NCI-H146 treated with DMSO at 0.1 percent for 48 hours (cell line): Measurements from ENCODE around the gene FGFR2.

Experiments used
- DNase-seq: peaks from one replicate; lab custom pipeline; 2025; ENCODE audit not compliant: unreplicated experiment; lab: John Stamatoyannopoulos, UW

The FGFR2 gene

DNA sequence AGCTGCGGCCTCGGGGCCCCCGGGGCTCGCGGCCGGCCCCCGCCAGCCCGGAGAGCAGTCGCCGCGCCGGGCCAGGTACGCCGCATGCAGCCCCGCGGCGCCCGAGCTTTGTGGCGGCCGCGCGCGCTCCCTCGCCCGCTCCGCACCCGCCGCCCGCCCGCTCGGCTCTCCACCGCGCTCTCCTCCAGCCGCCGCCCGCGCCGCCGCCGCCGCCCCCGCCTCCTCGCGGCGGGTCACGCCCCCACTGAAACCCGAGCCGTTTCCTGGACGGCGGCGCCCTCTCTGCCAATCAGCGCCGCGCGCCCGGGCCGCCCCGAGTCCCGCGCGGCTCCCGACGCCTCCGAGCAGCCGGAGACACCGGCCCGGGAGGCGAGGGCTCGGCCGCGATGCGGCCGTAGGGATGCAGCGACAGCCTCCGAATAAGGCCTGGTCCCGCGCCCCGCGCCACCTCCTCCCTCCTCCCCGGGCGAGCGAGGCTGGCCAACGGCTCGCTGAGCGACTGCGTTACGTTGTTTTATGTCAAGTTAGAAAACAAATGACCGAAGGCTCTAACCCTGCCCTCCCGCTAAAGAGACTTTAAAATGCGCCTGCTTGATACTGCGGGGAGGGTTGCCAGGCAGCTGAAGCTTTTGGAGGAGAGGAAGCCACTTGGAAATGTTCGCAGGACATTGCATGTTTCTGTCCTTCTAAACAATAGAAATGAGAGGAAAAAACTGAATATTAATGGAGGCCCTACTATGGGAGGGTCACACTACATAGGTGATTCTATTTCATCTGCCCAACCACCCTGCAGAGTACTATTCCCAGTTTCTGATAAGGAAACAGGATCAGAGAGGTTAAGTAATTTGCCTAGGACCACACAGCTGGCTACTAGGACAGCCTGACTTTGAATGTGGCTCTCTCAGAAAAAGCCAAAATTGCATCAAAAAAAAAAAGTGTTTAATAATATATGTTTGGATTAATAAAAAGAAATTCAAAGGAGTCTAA lies at the start of gene FGFR2:
Gene FGFR2, minus strand, starts transcription at position 182 of the 987 bp plus-strand sequence. CDS start 4,627 bp downstream, outside the sequence.
- DNase-seq = peak; percentile 81

- no peak for DNase-seq
Observed at GRCh38 chr10:121647401-121647800, 49.2 kb upstream of the FGFR2 start.

- DNase-seq = no peak
Observed at GRCh38 chr10:121645696-121646095, 47.5 kb upstream of the FGFR2 start.

- DNase-seq = no peak
Observed at GRCh38 chr10:121644501-121644900, 46.3 kb upstream of the FGFR2 start.

GRCh38 chr10:121640266-121640665 lies 42.0 kb upstream of the FGFR2 start:
- DNase-seq = no peak

DNA sequence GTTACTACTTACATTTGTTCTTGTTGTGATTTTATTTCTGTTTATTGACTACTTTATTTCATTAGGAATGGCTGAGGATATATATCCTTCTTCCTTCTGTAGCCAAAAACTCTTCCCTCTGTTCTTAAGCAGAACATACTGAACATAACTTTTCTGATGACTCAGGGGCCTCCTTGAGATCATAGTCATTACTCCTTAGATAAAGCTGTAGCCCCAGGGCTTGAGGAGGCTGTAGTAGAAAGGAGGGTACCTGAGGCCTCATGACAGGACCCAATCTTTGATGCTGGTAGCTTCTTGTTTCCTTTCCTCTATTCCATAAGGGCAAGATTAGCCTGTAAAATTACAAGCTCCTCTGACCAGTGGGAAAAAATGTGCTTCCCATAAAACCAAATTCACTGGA lies 41.2 kb upstream of the FGFR2 start:
- no peak for DNase-seq

DNA sequence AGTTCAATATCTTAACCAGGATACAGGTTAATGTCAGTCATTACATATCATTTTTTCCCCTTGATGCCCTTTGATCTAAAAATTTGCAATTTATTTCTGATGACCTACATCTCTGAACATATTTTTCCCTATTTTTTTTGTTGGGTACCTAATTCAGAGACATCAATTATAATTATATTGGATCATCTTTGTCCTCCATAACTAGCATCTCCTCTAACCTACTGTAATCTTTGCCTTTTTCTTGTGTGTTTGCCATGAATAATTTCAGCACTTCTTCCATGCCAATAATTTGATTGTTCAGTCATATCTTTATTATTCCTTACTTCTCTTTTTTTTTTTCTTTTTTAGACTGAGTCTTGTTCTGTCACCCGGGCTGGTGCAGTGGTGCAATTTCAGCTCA lies 39.2 kb upstream of the FGFR2 start:
- no peak for DNase-seq

DNA sequence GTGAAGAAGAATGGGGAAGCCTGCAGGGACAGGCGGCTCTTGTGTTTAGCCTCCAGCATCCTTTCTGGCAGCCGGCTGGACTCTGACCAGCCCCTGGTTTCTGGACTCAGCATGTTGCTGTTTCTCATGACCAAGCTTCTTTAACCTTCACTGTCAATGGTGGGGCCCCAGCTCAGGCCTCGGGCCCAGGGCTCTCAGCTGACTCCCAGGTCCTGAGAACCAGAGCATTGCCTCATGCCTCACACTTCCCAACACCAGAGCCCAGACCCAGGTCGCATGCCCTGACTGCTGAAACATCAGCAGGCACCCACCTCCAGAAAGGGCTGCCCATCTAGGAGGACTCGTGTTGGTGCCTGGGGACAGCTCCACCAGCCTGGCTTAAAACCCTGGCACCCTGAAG lies 34.8 kb upstream of the FGFR2 start:
- DNase-seq = no peak

- no peak for DNase-seq
Observed at GRCh38 chr10:121631365-121632029, 33.3 kb upstream of the FGFR2 start.

DNA sequence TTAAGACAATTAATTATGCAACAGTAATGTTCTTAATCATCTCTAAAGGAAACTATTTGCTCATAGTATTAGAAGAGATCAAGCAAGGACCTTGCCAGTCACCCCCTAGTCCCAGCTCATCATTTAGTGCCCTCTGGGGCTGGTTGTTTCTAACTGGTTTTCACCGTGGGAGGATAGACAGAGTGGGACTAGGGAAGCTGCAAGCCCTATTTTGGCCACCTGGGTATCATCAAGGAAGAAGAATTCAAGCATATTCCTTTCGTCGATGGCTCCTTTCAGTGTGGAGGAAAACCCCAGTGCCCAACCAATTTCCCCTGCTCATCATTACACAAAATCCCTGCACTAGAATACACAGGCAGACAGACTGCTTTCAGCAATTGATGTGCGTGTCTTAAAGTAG lies 30.6 kb upstream of the FGFR2 start:
- DNase-seq = no peak

DNA sequence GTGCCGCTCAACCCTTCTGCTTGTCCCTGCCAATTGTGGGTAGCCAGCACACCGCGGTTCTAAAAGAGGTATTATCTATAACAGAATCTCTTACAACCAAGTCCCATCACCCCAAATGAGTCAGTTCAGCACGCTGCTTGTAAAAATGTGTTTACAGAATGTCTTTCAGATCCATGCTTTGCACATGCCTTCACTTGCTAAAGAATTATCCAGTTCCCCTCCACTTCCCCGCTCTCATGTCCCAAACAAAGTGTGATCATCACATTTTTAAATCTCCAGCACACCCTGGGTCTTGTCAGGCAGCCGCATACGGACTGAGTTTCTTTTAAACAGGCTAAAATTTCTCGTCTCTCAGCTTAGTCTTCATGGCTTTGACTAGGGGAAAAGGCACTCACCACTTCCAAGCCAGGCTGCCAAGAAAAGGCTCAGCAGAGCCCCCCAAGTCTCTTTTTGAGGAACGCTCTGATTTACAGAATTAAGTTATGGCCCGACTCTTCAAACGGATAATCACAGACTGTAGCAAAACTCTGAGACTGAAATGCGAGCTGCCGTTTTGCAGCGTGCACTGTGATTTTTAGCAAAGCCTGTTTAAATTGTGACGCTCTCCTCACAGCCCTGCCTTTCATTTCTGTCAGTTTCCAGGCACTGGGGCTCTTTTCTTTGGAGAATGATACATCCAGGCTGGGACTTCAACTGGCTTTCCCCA lies 29.8 kb upstream of the FGFR2 start:
- no peak for DNase-seq

DNA sequence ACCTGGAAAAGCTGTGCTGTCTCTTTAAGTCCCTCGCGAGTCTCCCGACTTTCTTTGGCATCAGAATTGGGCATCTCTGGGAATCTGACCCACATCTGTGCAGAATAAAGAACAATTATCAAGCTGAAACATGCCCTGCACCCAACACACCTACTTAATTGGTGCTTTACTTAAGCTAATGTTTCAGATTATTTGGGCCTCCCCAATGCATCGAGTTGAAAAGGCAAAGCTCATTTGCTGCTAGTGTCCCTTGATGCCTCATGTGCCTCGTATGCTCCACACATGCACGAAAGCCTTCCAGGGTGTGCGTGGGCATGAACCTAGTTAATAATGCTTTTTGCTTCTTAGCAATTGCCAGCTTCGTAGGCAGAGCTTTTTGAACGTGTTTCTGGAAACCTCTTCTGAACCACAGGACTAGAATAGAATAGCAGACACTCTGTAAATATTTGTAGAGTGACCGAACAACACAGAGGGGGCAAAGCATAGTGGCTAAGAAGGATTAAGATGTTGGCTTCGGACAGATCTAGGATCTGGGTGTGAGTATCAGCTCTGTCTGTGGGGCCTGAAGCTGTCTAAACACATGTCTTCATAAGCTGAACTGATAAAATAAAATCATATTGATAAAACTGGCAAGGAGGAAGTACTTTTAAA lies 26.7 kb upstream of the FGFR2 start:
- peak; percentile 32 for DNase-seq

DNA sequence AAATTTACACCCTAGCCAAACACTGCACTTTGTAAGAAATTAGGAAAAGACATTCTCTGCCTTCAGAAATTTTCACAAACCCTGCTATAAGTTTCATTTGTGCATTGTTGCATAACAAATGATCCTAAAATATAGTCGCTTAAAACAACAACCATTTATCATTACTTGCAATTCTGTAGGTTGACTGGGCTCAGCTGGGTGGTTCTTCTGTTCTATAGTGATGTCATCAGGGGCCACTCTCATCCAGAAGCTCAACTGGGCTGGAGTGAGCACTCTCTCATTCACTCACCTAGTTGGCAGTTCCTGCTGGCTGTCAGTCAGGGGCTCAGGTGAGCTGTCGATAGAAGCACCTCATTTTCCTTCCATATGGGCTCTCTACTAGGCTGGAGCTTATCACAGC lies 20.7 kb upstream of the FGFR2 start:
- no peak for DNase-seq

DNA sequence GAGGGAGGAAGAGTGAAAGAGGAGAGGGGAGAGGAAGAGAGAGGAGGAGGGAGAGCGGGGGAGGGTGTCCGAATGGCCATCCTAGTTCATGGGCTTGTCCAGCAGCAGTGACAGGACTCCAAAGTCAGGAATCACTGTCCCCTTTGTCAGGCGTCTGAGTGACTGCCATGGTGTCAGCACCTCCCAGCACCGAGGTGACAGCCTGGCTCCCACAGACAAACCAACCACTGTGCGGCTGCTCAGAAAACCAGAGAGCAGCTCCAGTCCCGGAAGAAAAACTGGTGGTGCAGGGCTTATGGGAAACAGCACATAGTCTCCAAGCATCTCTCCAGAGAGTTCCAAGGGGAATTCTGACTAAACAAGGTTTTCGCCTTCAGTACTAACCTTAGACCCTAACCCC lies 18.9 kb upstream of the FGFR2 start:
- DNase-seq = no peak

DNA sequence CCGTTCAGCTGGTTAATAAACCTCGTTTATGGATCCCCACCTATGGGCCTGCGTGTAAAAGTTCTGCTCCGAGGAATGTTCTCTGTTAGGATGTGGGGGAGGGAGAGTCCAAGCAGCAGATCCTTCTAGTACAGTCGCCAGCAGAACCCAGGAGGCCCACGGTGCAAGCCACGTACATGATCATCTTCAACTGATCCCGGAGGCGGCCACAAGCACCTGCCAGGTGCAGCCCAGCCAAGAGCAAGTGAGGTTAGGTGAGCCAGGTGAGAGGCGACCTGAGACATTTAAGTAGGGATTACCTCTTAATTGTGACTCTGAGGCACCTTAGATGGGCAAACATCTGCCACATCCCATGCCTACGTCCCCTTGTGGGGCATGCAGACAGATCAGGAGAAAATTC lies 18.0 kb upstream of the FGFR2 start:
- DNase-seq = no peak

GRCh38 chr10:121615836-121616235 lies 17.6 kb upstream of the FGFR2 start:
- no peak for DNase-seq

DNA sequence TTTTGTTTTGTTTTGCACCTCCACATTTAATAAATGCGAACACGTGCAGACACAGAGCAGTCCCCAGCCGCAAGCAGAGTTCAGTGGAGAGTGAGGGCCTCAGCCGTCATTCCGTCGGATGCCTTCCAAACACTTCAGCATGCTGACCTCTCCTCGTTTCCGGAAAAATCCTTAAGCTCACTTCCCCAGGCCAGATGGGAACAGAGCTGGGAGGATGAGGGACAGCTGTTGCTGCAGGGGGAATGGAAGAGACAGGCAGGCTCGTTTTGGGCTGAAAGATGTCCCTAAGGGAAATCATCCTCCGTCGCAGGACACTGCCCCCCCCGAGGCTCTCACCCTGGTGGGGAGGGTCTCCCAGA lies 17.2 kb upstream of the FGFR2 start:
- DNase-seq = no peak

GRCh38 chr10:121614613-121615434 lies 16.6 kb upstream of the FGFR2 start:
- no peak for DNase-seq

DNA sequence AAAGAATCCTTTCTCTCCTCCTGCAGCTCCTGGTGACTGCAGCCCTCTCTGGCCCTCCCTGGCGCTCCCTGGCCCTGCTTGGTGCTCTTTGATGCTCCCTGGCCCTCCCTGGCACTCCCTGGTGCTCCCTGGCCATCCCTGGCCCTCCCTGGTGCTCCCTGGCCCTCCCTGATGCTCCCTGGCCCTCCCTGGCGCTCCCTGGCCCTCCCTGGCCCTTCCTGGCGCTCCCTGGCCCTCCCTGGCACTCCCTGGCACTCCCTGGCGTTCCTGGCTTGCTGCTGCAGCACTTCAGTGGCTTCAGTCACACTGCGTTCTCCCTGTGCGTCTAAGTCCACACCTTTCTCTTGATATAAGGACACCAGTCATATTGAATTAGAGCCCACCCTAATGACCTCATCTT lies 15.2 kb upstream of the FGFR2 start:
- DNase-seq = no peak

GRCh38 chr10:121611393-121612159 lies 13.3 kb upstream of the FGFR2 start:
- no peak for DNase-seq
